HG03521 (cell line): ENCODE measurements around the gene ZNF331.

ENCODE experiments used
- ATAC-seq: cut with Tn5 transposase; IDR thresholded peaks from one replicate; pipeline ENCODE4 v1.9.1; 2021; ENCODE audit warnings: mild to moderate bottlenecking, moderate library complexity; ENCODE audit not compliant: unreplicated experiment

ZNF331 gene

GRCh38 chr19:53555352-53555751 lies 17.4 kb downstream of the ZNF331 start:
- no peak for ATAC-seq

DNA sequence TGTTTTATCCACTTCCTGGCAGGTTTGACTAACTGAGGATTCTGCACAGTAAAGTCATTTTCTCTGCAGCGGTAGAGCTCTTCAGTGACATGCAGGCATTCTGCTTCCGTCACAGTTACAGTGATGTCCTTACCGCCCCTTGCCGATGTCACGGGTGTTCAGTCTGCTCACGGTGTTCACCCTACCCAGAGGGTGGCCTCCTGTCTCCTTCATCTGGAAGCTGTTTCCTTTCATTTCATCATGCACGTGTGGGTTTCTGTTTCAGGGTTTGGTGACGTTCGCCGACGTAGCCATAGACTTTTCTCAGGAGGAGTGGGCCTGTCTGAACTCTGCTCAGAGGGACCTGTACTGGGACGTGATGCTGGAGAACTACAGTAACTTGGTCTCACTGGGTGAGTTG lies 33.4 kb downstream of the ZNF331 start:
- no peak for ATAC-seq

- ATAC-seq = no peak
These were observed 39.2 kb downstream of the ZNF331 start for GRCh38 chr19:53576941-53577653.

DNA sequence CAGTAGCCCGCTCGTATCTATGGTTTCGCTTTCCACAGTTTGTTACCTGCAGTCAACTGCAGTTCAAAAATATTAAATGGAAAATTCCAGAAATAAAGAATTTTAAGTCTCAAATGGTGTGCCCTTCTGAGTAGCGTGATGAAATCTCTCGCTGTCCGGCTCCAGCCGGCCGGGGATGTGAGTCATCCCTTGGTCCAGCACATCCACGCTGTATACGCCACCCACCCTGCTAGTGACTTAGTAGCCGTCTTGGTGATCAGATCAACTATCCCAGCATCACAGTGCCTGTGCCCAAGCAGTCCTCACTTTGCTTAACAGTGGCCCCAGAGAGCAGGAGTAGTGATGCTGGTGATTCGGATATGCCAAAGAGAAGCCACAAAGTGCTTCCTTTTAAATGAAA lies 40.0 kb downstream of the ZNF331 start:
- no peak for ATAC-seq

DNA sequence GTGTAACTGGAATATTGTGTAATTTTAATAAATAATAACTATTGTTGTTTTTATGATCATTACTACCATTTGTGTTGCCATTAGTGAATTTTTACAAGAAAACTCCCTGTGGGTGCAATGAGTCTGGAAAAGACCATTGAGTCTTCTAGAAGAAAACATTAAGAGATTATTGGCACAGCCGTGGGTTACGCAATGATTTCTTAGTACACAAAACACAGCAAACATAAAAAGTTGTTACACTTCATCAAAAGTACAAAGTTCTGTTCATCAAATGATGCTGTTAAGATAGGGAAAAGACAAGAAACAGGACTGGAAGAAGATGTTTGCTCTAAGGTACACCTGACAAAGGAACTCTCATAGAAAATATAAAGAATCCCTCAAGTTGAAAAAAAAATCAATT lies 41.6 kb downstream of the ZNF331 start:
- ATAC-seq = no peak

GRCh38 chr19:53580871-53581835 lies 43.2 kb downstream of the ZNF331 start:
- no peak for ATAC-seq

DNA sequence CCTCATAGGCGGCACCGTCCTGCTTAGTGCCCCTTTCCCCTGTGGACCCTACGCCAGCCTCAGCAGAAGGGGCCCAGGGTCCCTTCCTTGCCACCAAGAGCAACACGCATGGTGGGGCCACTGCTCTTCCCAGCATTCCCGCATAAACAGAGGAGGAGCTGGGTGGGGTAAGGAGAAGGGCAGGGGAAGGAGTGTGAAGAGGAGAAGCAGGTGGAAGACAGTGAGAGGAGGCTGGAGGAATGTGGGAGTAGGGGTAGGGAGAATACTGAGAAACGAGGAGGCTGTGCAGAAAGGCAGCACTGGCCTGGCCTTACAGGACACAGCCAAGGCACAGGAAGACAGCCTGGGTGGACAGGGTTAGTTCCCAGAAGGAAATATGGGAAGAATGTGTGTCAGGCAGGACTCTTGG lies 43.9 kb downstream of the ZNF331 start:
- ATAC-seq = no peak

DNA sequence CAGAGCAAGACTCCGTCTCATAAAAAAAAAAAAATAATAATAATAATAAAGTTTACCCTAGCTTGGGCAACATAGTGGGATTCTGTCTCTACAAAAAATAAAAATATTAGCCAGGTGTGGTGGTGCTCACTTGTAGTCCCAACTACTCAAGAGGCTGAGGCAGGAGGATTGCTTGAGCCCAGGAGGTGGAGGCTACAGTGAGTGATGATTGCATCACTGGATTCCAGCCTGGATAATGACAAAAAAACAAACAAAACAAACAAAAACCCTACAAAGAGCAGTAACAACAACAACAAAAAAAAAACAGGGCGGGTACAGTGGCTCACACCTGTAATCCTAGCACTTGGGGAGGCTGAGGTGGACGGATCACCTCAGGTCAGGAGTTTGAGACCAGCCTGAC lies 45.2 kb downstream of the ZNF331 start:
- ATAC-seq = no peak

GRCh38 chr19:53586277-53586691 lies 48.3 kb downstream of the ZNF331 start:
- ATAC-seq = no peak

GRCh38 chr19:53594811-53595509 lies 57.0 kb downstream of the ZNF331 start:
- ATAC-seq = no peak

- ATAC-seq = no peak
These were observed 57.5 kb downstream of the ZNF331 start for GRCh38 chr19:53595510-53595867.

- ATAC-seq = no peak
These were observed 58.1 kb downstream of the ZNF331 start for GRCh38 chr19:53596056-53596455.

DNA sequence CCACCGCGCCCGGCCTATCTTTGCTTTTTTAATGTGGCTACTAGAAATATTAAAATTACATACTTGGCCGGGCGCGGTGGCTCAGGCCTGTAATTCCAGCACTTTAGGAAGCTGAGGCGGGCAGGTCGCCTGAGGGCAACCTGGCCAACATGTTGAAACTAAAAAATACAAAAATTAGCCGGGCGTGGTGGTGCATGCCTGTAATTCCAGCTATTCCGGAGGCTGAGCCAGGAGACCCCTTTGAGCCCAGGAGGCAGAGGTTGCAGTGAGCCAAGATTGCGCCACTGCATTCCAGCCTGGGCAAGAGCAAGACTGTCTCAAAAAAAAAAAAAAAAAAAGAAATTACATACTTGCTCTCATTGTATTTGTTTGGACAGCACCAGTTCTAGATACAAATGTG lies 59.1 kb downstream of the ZNF331 start:
- ATAC-seq = no peak

DNA sequence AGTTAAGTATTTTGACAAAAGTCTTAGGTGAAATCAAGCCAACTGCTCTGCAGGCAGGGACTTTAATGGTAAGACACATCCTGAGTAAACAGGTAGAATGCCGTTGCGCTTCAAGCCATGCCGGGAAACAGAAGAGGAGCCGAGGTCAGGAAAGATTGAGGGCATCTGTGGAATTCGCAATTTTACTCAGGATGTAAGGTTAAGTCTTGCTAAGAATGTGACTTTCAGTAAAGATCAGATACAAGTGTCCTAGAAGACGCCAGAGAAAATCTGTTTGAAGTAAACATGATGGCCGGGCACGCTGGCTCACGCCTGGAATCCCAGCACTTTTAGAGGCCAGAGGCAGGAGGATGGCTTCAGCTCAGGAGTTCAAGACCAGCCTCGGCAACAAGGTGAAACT lies 60.4 kb downstream of the ZNF331 start:
- ATAC-seq = no peak

DNA sequence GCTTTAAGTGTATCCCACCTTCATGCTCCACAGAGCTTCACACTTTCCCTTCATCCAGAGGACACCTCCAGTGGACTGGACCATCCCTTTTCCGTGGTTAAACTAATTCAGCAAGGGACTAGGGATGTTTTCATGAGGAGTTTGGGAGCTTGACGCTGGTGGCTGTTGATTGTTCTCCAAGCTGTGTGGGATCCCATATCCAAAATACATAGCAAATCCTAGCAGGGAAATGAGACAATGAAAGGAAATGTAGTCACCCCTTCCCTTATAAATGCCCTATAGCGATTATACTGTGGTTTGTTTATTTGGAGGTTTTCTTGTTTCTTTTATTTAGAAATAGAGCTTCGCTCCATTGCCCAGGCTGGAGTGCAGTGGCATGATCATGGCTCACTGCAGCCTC lies 62.3 kb downstream of the ZNF331 start:
- ATAC-seq = no peak

GRCh38 chr19:53606031-53606430 lies 68.1 kb downstream of the ZNF331 start:
- ATAC-seq = no peak

GRCh38 chr19:53608381-53608780 lies 70.4 kb downstream of the ZNF331 start:
- no peak for ATAC-seq

GRCh38 chr19:53612762-53613526 lies 75.0 kb downstream of the ZNF331 start:
- no peak for ATAC-seq

DNA sequence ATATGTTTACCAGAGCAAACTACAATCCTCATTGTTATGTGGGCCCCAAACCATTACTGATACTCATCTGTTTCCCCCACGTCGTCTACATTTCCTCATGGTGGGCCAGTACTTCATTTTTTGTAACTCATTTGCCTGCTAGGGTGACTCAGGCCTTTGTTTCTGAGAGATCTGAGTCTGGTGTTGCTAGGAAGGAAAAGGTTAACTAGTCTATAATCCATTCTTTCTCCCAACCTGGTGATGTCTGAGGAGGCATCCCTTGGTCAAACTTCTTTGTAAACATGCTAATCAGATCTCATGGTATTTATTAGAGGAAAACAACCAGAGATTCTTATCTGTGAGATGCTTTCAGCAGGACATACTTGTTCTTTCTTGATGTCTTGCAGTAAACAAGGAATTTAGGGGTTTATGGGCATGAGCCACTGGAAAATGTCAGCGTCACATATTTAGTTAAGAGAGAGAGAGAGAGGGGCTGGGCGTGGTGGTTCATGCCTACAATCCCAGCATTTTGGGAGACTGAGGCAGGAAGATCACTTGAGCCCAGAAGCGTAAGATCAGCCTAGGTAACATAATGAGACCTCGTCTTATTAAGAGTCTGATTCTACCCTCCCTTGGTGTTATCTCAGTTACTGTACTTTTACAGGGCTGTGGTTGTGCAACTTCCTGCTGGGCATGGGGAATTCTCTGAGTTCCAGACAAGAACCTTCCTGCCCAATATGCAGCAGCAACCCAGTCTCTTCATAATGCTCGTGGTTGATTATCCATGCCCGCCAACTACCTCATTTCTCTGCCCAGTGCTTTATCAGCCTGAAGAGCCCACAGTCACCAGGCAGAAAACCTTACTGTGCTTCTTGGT lies 84.2 kb downstream of the ZNF331 start:
- no peak for ATAC-seq
